H9 (cell line): ENCODE measurements around the gene MST1. TPM values are rescaled to one million over a fixed set of nuclear protein-coding genes. Genes with fewer than 3 reads are reported as not detected.

ENCODE experiments used
- DNase-seq: peaks from one replicate; pipeline ENCODE4 v3.0.0-alpha.2; 2017
- H2AFZ ChIP-seq: one replicate; pipeline ENCODE4 v1.6.1; 2013; ENCODE audit warnings: mild to moderate bottlenecking, low read length, control low read depth, moderate library complexity
- H2AK5ac ChIP-seq: 2 replicates; pipeline ENCODE4 v1.6.1; 2013; ENCODE audit warnings: low read length, control low read depth, mixed read lengths; ENCODE audit not compliant: insufficient read length
- H2BK120ac ChIP-seq: one replicate; pipeline ENCODE4 v1.6.1; 2013; ENCODE audit warnings: low read depth, mild to moderate bottlenecking, low read length, control low read depth, inconsistent platforms; ENCODE audit not compliant: poor library complexity, severe bottlenecking
- H2BK12ac ChIP-seq: 2 replicates; pipeline ENCODE4 v1.6.1; 2013; ENCODE audit warnings: low read length, control low read depth, mixed read lengths, low read depth; ENCODE audit not compliant: insufficient read length
- H2BK15ac ChIP-seq: 2 replicates; pipeline ENCODE4 v1.6.1; 2013; ENCODE audit warnings: low read depth, low read length, control low read depth
- H2BK20ac ChIP-seq: one replicate; pipeline ENCODE4 v1.6.1; 2013; ENCODE audit warnings: low read depth, mild to moderate bottlenecking, low read length, control low read depth, inconsistent platforms; ENCODE audit not compliant: poor library complexity, severe bottlenecking
- H2BK5ac ChIP-seq: 2 replicates; pipeline ENCODE4 v1.6.1; 2013; ENCODE audit warnings: low read length, control low read depth, mixed read lengths; ENCODE audit not compliant: insufficient read length
- H3K14ac ChIP-seq: 2 replicates; pipeline ENCODE4 v1.6.1; 2013; ENCODE audit warnings: low read length, control low read depth; ENCODE audit not compliant: insufficient read depth
- H3K18ac ChIP-seq: 2 replicates; pipeline ENCODE4 v1.6.1; 2013; ENCODE audit warnings: low read depth, mild to moderate bottlenecking, mixed read lengths, low read length, control low read depth; ENCODE audit not compliant: insufficient read length
- H3K23ac ChIP-seq: 2 replicates; pipeline ENCODE4 v1.6.1; 2013; ENCODE audit warnings: low read length, control low read depth, mixed read lengths, low read depth; ENCODE audit not compliant: insufficient read length
- H3K23me2 ChIP-seq: 2 replicates; pipeline ENCODE4 v1.6.1; 2013; ENCODE audit warnings: low read depth, mild to moderate bottlenecking, mixed read lengths, low read length, control low read depth; ENCODE audit not compliant: insufficient read length, poor library complexity, severe bottlenecking
- H3K27ac ChIP-seq: 2 replicates; pipeline ENCODE4 v1.5.1; 2013; ENCODE audit warnings: low read length, control low read depth, mixed read lengths, low read depth; ENCODE audit not compliant: insufficient read length
- H3K27me3 ChIP-seq: 2 replicates; pipeline ENCODE4 v1.6.1; 2013; ENCODE audit warnings: low read length, control low read depth, inconsistent platforms; ENCODE audit not compliant: insufficient read depth
- H3K4ac ChIP-seq: 2 replicates; pipeline ENCODE4 v1.6.1; 2013; ENCODE audit warnings: low read depth, mild to moderate bottlenecking, control low read depth, inconsistent platforms, low read length, moderate library complexity
- H3K4me1 ChIP-seq: 2 replicates; pipeline ENCODE4 v1.6.1; 2013; ENCODE audit warnings: low read length, control low read depth, inconsistent platforms; ENCODE audit not compliant: insufficient read depth
- H3K4me2 ChIP-seq: 2 replicates; pipeline ENCODE4 v1.6.1; 2013; ENCODE audit warnings: low read length, control low read depth, mixed read lengths; ENCODE audit not compliant: insufficient read length, insufficient read depth
- H3K56ac ChIP-seq: 2 replicates; pipeline ENCODE4 v1.6.1; 2013; ENCODE audit warnings: low read depth, mild to moderate bottlenecking, mixed read lengths, low read length, control low read depth; ENCODE audit not compliant: insufficient read length
- H3K79me1 ChIP-seq: 2 replicates; pipeline ENCODE4 v1.6.1; 2013; ENCODE audit warnings: low read depth, mild to moderate bottlenecking, moderate library complexity, low read length, control low read depth, inconsistent platforms; ENCODE audit not compliant: insufficient read depth, poor library complexity, severe bottlenecking
- H3K79me2 ChIP-seq: 2 replicates; pipeline ENCODE4 v1.6.1; 2013; ENCODE audit warnings: low read length, control low read depth, inconsistent platforms; ENCODE audit not compliant: insufficient read depth
- H3K9ac ChIP-seq: 2 replicates; pipeline ENCODE4 v1.6.1; 2013; ENCODE audit warnings: low read length, control low read depth, mixed read lengths; ENCODE audit not compliant: insufficient read length; ENCODE audit errors: extremely low read depth
- H3K9me3 ChIP-seq: one replicate; pipeline ENCODE4 v1.6.1; 2013; ENCODE audit warnings: low read depth, low read length, inconsistent platforms; ENCODE audit not compliant: control insufficient read depth
- H3T11ph ChIP-seq: one replicate; pipeline ENCODE4 v1.6.1; 2013; ENCODE audit warnings: mild to moderate bottlenecking, low read length, control low read depth, inconsistent platforms
- H4K20me1 ChIP-seq: one replicate; pipeline ENCODE4 v1.6.1; 2013; ENCODE audit not compliant: control insufficient read depth, insufficient read length, insufficient read depth
- H4K5ac ChIP-seq: 2 replicates; pipeline ENCODE4 v1.6.1; 2013; ENCODE audit warnings: low read depth, mild to moderate bottlenecking, mixed read lengths, low read length, control low read depth; ENCODE audit not compliant: insufficient read length
- H4K8ac ChIP-seq: replicated peaks from 2 replicates; pipeline ENCODE4 v1.6.1; 2013; ENCODE audit warnings: low read length, control low read depth, mixed read lengths, low read depth; ENCODE audit not compliant: insufficient read length
- H4K91ac ChIP-seq: 2 replicates; pipeline ENCODE4 v1.6.1; 2013; ENCODE audit warnings: low read depth, mild to moderate bottlenecking, moderate library complexity, mixed read lengths, low read length, control low read depth; ENCODE audit not compliant: insufficient read length
- H3K27ac Mint-ChIP-seq, 3 experiments: 2 replicates in 2 of 3; 3 replicates in 1 of 3; pipeline ENCODE4 v1.8.0; 2020 to 2021; ENCODE audit warnings: mixed read lengths in 3 of 3, mild to moderate bottlenecking in 1 of 3, moderate library complexity in 1 of 3
- H3K27me3 Mint-ChIP-seq: 2 replicates; pipeline ENCODE4 v1.8.0; 2021; ENCODE audit warnings: low read depth, mild to moderate bottlenecking, moderate library complexity, mixed read lengths
- H3K36me3 Mint-ChIP-seq, 3 experiments: 2 replicates in 2 of 3; 3 replicates in 1 of 3; pipeline ENCODE4 v1.8.0; 2020 to 2021; ENCODE audit warnings: low read depth in 3 of 3, mixed read lengths in 3 of 3; ENCODE audit not compliant: insufficient read depth in 1 of 3
- H3K4me1 Mint-ChIP-seq, 2 experiments: 2 replicates each; pipeline ENCODE4 v1.8.0; 2020; ENCODE audit warnings: mixed read lengths in 2 of 2
- H3K4me3 Mint-ChIP-seq, 2 experiments: 2 replicates in 1 of 2; 3 replicates in 1 of 2; pipeline ENCODE4 v1.8.0; 2020 to 2021; ENCODE audit warnings: mild to moderate bottlenecking in 2 of 2, mixed read lengths in 2 of 2, moderate library complexity in 1 of 2
- H3K9me3 Mint-ChIP-seq, 2 experiments: 2 replicates in 1 of 2; 3 replicates in 1 of 2; pipeline ENCODE4 v1.8.0; 2020; ENCODE audit warnings: mild to moderate bottlenecking in 2 of 2, mixed read lengths in 2 of 2, moderate library complexity in 1 of 2
- CTCF ChIP-seq: fragments of 200-600 bp; sonication (generic); conservative IDR thresholded peaks from 3 replicates; pipeline ENCODE4 v1.8.0; 2021; ENCODE audit warnings: antibody characterized with exemption, mild to moderate bottlenecking
- WGBS: extraction: QIAGEN DNeasy Blood & Tissue Kit; methylation state at CpG from one replicate; pipeline ENCODE4 v1.1.7; 2013; ENCODE audit warnings: missing lambda C conversion rate, low lambda C conversion rate, mixed read lengths; ENCODE audit not compliant: insufficient read length; ENCODE audit errors: extremely low coverage; 5-methylcytosine and 5-hydroxymethylcytosine counted together
- total RNA-seq: library from RNA; stranded (reverse); gene quantifications from 2 replicates; pipeline ENCODE4 v1.2.1, GENCODE V29; 2021

MST1 gene
- total RNA-seq, 1 experiment from 2014 or later = 8.9 TPM

DNA sequence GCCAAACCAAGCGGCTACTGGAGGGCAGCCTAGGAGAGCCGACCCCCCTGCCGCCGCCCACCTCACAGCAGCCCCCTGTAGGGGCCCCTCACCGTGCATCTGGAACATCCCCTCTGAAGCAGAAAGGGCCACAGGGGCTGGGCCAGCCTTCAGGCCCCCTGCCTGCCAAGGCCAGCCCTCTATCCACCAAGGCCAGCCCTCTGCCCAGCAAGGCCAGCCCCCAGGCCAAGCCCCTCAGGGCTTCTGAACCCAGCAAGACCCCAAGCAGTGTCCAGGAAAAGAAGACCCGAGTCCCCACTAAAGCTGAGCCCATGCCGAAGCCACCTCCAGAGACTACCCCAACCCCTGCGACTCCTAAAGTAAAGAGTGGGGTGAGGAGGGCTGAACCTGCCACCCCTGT is 38.6 kb downstream of the MST1 start:
- H3K27ac Mint-ChIP-seq = no peak overlapping the region
- Histone ChIP-seq H3K23ac (no peak overlapping the region), H3K79me2 (no peaks in the 10 kb centered on the region), H3K4me1 (no peaks in the 10 kb centered on the region), H3K9me3 (no peaks in the 10 kb centered on the region), H2BK20ac (no peak overlapping the region), H2BK5ac (no peak overlapping the region), H3K79me1 (no peaks in the 10 kb centered on the region), H3T11ph (no peak overlapping the region), H4K8ac (no peak overlapping the region), H3K18ac (no peak overlapping the region), H3K23me2 (no peaks in the 10 kb centered on the region), H4K20me1 (no peaks in the 10 kb centered on the region), H3K56ac (no peak overlapping the region), H3K4me2 (no peak overlapping the region), H3K9ac (no peak overlapping the region), H4K91ac (no peak overlapping the region), H4K5ac (no peak overlapping the region), H2AFZ (no peak overlapping the region), H3K4ac (no peak overlapping the region), H2BK12ac (no peak overlapping the region), H2BK120ac (no peak overlapping the region), H3K27me3 (no peaks in the 10 kb centered on the region), H3K27ac (no peak overlapping the region), H3K14ac (no peak overlapping the region), H2AK5ac (no peak overlapping the region), H2BK15ac (no peak overlapping the region)
- WGBS = no CpG with 5 or more reads among the region's 8 CpGs
- H3K4me1 Mint-ChIP-seq = no peaks in the 10 kb centered on the region
- no peak for DNase-seq
- H3K36me3 Mint-ChIP-seq = no peaks in the 10 kb centered on the region; a peak in 1 of 7 replicates
- H3K9me3 Mint-ChIP-seq = no peaks in the 10 kb centered on the region
- no peak overlapping the region for H3K4me3 Mint-ChIP-seq
- no peaks in the 10 kb centered on the region for H3K27me3 Mint-ChIP-seq
- TF ChIP-seq CTCF = no peak
